Endothelial cell (in vitro differentiated cells): ENCODE results near the gene FBRSL1. TPM values are rescaled to one million over a fixed set of nuclear protein-coding genes. Genes with fewer than 3 reads are reported as not detected.

Experiments
- DNase-seq: peaks from one replicate; pipeline ENCODE4 v3.0.0; 2021; ENCODE audit warnings: low spot score
- H3K27ac Mint-ChIP-seq: one replicate; pipeline ENCODE4 v1.8.0; 2021; ENCODE audit warnings: mixed read lengths, inconsistent platforms; ENCODE audit not compliant: unreplicated experiment
- H3K27me3 Mint-ChIP-seq: one replicate; pipeline ENCODE4 v1.8.0; 2021; ENCODE audit warnings: mild to moderate bottlenecking, moderate library complexity, mixed read lengths, inconsistent platforms; ENCODE audit not compliant: unreplicated experiment
- H3K36me3 Mint-ChIP-seq: one replicate; pipeline ENCODE4 v1.8.0; 2021; ENCODE audit warnings: mild to moderate bottlenecking, low read depth, mixed read lengths, inconsistent platforms; ENCODE audit not compliant: unreplicated experiment
- H3K4me1 Mint-ChIP-seq: one replicate; pipeline ENCODE4 v1.8.0; 2021; ENCODE audit warnings: mild to moderate bottlenecking, mixed read lengths, inconsistent platforms; ENCODE audit not compliant: unreplicated experiment
- H3K4me3 Mint-ChIP-seq: one replicate; pipeline ENCODE4 v1.8.0; 2021; ENCODE audit warnings: mild to moderate bottlenecking, mixed read lengths, inconsistent platforms; ENCODE audit not compliant: unreplicated experiment
- H3K9me3 Mint-ChIP-seq: one replicate; pipeline ENCODE4 v1.8.0; 2021; ENCODE audit warnings: mixed read lengths, inconsistent platforms; ENCODE audit not compliant: unreplicated experiment
- total RNA-seq: library from RNA; stranded (reverse); fragmentation: NEBNext Ultra II Directional; extraction: Animal tissue kit (Norgen Biotek cat#: 25700); gene quantifications from one replicate; pipeline ENCODE4 v1.2.1, GENCODE V29; 2021; ENCODE audit not compliant: unreplicated experiment
- TF ChIP-seq, protein P1 (sequence below): fragments of 200-600 bp; sonication (generic); IDR thresholded peaks from one replicate; pipeline ENCODE4 v1.5.0; 2021; ENCODE audit warnings: antibody characterized with exemption; ENCODE audit not compliant: unreplicated experiment

FBRSL1 gene
- total RNA-seq, 1 donor from 2014 or later: 38.4 TPM

GRCh38 chr12:132513458-132514135, 23.6 kb downstream of the FBRSL1 start:
- TF ChIP-seq, protein P1, sequence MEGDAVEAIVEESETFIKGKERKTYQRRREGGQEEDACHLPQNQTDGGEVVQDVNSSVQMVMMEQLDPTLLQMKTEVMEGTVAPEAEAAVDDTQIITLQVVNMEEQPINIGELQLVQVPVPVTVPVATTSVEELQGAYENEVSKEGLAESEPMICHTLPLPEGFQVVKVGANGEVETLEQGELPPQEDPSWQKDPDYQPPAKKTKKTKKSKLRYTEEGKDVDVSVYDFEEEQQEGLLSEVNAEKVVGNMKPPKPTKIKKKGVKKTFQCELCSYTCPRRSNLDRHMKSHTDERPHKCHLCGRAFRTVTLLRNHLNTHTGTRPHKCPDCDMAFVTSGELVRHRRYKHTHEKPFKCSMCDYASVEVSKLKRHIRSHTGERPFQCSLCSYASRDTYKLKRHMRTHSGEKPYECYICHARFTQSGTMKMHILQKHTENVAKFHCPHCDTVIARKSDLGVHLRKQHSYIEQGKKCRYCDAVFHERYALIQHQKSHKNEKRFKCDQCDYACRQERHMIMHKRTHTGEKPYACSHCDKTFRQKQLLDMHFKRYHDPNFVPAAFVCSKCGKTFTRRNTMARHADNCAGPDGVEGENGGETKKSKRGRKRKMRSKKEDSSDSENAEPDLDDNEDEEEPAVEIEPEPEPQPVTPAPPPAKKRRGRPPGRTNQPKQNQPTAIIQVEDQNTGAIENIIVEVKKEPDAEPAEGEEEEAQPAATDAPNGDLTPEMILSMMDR: no peak

DNA sequence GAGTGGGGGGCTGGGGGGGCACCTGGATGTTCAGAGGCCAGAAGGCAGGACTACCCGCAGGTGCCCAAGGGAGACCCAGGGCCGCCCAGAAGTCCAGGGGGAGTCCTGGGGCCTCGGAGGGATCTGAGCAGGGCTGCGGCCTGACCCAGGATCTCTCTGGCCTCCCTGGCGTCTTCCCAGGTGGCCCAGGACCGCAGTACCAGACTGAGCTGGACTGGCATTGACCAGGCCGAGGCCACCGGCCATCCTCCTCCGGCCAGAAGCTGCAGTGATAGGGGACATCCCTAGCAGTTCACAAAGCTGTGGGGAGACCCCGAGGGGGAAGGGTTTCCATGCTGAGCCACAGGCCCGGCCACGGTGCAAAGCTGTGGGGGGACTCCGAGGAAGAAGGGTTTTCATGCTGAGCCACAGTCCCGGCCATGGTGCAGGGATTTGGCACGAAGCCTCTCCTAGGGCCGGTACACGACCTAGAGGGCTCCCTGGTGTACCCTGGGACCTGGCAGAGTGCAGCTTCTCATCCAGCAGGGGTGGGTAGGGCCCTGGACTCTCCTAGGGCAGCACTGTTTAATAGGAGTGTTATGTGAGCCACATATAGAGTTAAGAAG, 24.4 kb downstream of the FBRSL1 start:
- peaks cover 26% of the 10 kb centered on the region for H3K27me3 Mint-ChIP-seq
- H3K27ac Mint-ChIP-seq: no peak overlapping the region
- H3K4me1 Mint-ChIP-seq: no peaks in the 10 kb centered on the region
- H3K36me3 Mint-ChIP-seq: peaks cover 14% of the 10 kb centered on the region
- peaks cover 12% of the 10 kb centered on the region for H3K9me3 Mint-ChIP-seq
- DNase-seq: no peak
- TF ChIP-seq, protein P1: no peak
- no peak overlapping the region for H3K4me3 Mint-ChIP-seq

More at GRCh38 chr12:132513458-132514135, 23.6 kb downstream of the FBRSL1 start:
- Mint-ChIP-seq H3K27ac (no peak overlapping the region), H3K36me3 (peaks cover 7% of the 10 kb centered on the region), H3K27me3 (peaks cover 24% of the 10 kb centered on the region), H3K4me3 (no peak overlapping the region), H3K4me1 (no peaks in the 10 kb centered on the region), H3K9me3 (peaks cover 7% of the 10 kb centered on the region)
- DNase-seq: no peak

DNA sequence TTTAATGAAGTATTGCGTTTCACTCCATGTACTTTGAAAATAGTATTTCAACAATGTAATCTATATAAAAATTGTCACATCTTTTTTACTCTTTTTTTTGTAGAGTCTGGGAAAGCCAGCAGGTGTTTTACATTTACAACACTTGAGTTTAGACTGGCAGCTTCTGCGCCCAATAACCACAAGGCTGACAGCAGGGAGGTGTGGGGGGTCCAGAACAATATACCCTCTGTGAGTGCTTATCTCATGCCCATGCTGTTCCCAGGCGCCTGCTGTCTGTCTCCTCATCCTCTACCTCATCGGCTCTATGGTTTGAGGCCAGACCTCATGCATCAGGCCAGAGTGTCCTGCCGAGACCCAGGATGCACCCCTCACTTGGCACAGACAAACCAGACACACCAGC, 24.9 kb downstream of the FBRSL1 start:
- Mint-ChIP-seq H3K4me1 (no peaks in the 10 kb centered on the region), H3K27me3 (peaks cover 26% of the 10 kb centered on the region), H3K36me3 (peaks cover 16% of the 10 kb centered on the region), H3K27ac (no peak overlapping the region), H3K4me3 (no peak overlapping the region), H3K9me3 (peaks cover 12% of the 10 kb centered on the region)
- no peak for DNase-seq
- TF ChIP-seq, protein P1: no peak

GRCh38 chr12:132516095-132517012, 26.4 kb downstream of the FBRSL1 start:
- Mint-ChIP-seq H3K27me3 (peaks cover 24% of the 10 kb centered on the region), H3K27ac (no peak overlapping the region), H3K36me3 (peaks cover 16% of the 10 kb centered on the region), H3K4me3 (no peak overlapping the region), H3K4me1 (no peaks in the 10 kb centered on the region), H3K9me3 (peaks cover 12% of the 10 kb centered on the region)
- no peak for DNase-seq
- TF ChIP-seq, protein P1: no peak
